RPMI7951 (cell line): ENCODE measurements around the gene ROBO1. TPM values are rescaled to one million over a fixed set of nuclear protein-coding genes. Genes with fewer than 3 reads are reported as not detected.

ENCODE experiments used
- DNase-seq: peaks from one replicate; pipeline ENCODE4 v3.0.0-alpha.2; 2012; ENCODE audit warnings: low read depth
- total RNA-seq: library from RNA; depleted of rRNA; stranded (reverse); fragments of >200 nt; shearing (Covaris generic); gene quantifications from 2 replicates; pipeline ENCODE4 v1.2.3, GENCODE V29; 2014

Gene ROBO1
- total RNA-seq, 1 experiment from 2014 or later = 40.0 TPM

DNA sequence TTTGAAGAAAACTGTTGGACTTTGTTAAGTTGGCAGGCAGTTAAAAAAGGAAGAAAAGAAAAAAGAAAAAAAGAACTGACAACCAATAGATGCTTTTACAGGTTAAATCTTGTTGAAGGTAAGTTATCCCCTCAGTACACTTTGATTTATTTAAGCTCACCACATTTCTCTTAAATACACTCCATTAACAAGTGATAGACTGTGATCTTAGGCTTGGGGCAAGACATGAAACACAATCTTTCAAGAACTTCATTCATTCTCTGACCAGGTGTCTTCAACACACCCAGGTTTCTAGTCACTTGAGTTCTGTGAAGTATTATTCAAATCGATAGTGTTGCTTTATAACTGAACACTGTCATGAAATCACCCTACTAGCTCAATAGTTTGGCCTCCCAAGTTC lies 751.9 kb downstream of the ROBO1 start:
- DNase-seq = no peak

DNA sequence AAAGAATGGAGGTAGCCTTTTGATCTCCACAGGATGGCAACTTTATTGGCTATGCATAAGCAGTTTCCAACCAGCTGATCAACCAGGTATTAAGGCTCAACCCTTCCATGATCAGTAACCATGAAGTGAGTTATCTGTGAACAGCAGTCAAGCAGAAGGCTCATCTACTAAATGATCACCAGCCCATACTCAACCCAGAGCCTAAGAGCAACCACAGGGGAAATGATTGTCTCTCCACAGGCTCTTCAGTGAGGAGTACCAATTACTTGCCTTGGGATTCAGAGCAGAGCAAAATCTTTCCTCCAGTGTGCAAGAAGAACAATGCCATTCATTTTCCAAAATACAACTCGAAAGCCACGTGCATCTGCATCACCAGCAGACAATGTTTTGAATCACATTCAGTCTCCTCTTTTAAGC lies 754.8 kb downstream of the ROBO1 start:
- DNase-seq = no peak

DNA sequence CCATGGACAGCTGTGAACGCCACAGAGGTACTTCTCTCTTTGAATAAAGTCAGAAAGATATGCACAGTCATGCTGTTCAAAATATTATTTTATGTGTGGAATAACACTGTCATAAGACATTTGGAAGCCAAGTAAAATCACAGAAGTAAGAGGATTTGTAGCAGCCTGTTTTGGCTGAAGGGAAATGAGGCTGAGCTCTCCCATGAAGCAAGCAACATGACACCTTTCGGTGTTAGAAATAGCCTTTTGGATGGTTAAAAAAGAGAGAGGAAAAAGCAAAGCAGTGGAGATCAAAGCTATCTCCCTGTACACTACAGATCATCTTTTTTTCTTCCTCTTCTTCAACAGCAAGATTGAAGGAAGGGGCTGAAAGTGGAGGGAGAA lies 755.3 kb downstream of the ROBO1 start:
- no peak for DNase-seq

DNA sequence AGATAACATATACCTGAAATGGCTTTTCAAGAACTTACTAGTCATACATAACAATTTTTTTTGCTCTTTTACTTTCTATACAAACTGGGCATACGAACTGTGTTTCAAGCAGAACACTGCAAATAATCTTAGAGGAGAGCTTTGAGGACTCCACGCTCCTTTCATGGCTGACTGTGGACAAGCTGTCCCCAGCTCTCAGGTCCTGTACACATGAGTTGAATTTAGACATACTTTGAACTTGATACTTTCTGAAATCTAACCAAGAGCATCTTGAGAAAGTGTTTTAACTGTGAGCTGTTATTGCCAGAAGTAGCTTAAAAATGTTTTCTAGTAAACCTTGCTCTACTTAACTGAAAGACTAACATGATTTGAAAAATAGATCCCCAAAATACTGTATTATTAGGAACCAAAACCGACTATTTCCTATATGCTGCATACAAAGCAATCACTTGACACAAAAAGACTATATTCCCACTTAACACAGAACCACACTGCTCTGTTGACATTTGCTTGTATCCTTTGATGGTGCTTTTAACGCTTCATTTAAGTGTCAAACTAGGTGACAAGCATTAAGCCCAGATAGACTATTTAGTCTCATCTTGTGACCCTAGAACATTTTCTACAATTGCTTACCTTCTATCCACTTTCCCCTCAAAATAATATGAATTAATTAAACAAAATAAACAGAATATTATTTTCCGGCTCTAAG lies 755.8 kb downstream of the ROBO1 start:
- DNase-seq = no peak

DNA sequence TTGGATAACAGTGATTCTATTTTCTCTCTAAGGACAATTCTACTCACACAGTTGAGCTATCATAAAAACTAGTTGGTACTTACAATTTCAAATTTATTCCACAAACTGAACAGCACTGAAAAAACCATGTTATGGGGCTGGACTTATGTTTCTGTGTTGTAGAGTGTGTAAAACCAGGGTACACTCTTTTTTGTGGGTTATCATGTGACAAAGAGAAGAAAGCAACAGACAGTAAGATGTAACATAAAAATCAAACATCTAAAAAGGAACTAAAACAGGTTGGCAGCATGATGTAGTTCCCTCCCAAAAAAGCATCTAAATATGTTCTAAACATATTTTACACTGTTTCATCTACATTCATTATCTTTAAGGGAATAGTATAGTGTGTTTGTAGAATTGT lies 757.9 kb downstream of the ROBO1 start:
- no peak for DNase-seq

DNA sequence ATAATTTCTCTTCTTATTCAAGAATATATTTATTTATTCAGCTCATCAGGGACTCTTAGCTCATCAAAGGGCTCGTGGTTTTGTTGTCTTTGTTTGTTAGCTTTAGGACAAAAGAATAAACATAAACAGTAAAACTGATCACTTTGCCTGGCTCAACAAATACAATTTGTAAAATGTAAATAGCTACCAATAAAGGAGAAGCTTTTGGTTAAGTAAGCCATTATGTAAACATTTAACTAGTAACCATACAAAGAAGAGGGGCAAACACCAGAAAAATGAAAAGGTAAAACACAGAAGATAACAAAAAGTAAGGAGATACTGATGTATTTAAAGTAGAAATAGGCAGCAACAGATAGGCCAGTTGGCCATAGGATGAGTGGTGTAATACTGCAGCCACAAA lies 761.7 kb downstream of the ROBO1 start:
- DNase-seq = no peak

DNA sequence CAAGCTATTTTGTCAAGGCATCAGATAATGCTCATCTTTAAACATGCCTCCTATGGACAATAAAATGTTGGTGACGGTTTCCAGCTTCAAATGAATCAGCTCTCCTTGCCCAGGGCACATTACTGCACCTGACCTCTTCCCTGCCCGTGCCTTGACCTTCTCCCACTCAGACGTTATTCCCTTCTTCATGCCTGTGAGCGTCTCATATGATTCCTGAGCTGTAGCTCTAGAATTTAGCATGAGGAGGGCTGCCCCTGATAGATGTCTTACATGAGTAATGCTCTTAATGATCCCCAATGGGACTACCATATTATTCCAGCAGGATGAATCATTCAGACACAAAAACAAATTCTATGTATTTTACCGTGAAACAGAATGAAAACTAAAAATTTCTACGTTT lies 762.7 kb downstream of the ROBO1 start:
- DNase-seq = peak; percentile 86

DNA sequence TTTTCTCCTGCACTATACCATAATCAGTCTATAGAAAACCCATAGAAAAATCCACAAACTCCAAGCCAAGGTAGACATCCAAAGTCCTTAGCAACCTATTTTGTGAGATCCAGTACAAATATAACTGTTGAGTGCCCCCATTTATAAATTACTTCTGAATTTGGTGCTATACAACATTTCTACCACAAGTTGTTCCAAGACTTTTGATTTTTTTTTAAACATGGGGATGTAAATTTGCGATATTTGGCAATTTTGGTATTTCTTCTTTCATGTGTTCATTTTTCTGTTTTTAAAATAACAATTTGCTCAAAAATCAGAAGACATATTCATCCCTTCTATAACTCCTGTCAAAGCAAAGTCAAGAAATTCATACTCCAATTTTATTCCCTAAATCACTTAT lies 763.8 kb downstream of the ROBO1 start:
- DNase-seq = no peak

DNA sequence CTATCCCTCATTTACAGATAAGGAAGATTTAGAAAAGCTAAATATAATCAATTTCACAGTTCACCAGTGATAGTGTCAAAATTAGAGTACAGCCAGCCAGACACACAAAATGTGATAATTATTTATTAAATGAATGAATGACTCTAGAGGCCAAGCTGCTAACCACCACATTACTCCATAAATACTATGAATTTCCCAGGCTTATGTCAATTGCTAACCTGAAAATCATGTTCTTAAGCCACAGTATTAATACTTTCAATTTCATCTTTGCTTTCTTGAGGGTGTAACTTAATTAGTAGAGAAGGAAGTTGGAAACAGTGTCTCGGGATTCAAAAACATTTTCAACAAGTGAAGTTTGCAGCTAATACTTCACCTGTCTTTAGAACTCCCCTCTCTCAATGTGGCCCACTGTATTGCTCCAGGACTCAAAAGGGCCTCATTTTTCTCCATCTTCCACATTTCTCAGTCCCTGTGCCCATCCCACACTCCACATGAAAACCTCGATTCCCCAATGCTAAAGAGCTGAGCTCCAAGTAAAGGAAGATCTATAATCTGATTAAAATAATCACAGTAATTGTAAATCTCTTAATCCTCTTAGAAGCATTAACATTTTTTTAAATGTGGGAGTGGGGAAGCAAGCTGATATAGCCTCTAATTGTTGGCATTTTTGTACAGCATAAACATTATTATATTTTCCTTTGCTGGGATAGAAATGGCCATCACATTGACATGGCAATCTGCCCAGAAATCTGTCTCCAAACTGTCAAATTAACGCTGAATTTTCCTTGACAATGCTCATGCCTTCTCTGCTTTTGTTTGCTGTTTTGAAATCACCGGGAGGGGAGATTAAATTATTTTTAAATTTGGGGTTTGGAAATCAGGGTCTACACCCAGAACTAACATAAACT lies 765.1 kb downstream of the ROBO1 start:
- DNase-seq = no peak

DNA sequence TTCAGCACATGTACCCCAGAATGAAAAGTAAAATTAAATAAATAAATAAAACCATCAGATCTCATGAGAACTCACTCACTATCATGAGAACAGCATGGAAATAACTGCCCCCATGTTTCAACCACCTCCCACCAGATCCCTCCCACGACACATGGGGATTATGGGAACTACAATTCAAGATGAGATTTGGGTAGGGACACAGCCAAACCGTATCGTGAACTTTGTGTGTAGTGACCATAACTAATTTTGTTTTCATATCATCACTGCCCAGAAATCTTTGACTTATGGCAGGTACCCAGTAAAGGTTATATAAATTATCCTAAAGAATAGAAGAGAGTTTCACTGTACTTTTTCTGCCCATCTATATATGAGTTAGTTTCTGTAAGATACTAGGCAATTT lies 766.5 kb downstream of the ROBO1 start:
- no peak for DNase-seq

DNA sequence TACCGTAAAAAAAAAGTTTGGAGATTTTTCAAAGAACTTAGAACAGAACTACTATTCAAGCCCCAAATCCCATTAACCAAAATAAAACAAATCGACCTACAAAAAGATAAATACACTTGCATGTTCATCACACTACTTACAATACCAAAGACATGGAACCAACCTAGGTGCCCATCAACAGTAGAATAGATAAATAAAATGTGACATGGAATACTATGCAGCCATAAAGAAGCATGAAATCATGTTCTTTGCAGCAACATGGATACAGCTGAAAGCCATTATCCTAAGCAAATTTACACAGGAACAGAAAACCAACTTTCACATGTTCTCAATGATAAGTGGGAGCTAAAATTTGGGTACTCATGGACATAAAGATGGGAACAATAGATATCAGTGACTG lies 768.7 kb downstream of the ROBO1 start:
- DNase-seq = no peak

DNA sequence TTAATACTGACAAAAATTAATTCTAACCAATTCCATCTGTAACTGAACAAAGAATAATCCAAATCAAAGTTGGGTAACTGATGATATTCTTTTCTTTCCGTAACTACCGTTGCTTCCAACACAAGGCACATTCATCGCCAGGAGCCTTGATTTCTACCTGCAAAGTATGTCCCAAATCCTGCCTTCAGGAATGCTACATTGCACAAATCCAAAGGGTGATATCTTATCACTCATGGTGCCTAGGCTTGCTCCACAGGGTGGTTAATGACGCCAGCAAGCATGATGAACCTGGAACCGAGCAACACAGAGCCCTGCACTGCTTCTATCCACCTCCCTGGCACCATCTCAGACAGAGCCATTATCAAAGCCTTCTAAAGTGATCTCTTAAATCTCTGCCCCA lies 772.7 kb downstream of the ROBO1 start:
- DNase-seq = no peak

DNA sequence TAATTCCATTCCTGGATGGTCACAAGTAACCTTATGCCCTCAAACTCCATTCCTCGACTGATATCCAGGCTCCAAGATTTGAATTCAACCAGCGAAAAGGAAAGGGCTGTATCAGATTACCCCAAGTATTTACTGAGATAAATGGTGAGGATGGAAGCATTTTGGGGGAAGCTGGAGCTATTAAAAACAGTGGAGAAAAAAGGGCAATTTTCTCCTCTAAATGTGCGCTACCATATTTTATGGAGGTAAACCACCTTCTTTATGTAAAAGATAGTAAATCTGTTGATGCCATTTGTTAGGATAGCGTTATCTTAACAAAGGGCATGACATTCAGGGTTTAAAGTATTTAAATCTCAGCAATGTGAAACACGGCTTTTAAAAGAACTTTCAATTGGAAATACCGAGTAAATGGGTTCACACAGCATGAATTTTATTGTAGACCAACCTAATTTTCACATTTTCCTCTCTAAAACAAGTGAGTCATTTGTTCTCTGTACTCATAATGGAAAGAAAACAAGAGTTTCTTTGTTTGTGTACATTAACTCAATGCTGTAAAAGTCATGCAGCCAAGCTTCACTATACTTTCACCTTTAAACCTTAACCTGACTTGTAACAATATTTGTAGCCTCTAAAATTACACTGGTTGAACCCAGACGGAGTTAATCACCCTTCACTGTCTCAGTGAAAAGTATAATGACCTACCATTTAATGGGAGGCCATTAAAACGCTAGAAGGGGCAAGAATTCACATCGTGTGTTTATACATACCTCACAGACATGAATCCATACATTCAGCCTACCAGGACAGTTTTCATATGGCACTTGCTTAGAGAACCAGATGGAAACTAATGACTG lies 773.4 kb downstream of the ROBO1 start:
- DNase-seq = peak; percentile 48

DNA sequence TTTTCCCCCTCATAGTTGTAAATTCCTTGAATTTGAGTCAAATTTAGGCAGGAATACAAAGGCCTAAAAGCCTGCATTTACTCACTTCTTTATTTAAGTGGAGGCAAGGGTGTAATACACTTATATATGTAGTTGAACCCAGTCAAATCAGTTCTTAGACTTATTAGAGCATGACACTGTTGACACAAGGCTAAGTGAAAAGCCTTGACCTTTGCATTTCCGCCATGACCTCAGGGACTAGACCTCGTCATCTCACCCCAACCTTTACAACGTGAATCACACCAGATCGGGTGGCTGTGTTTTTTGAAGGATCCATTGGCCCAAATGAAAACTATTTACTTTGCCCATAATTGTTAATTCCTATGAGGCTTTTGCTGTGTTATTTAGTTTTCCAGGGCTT lies 774.4 kb downstream of the ROBO1 start:
- DNase-seq = no peak

DNA sequence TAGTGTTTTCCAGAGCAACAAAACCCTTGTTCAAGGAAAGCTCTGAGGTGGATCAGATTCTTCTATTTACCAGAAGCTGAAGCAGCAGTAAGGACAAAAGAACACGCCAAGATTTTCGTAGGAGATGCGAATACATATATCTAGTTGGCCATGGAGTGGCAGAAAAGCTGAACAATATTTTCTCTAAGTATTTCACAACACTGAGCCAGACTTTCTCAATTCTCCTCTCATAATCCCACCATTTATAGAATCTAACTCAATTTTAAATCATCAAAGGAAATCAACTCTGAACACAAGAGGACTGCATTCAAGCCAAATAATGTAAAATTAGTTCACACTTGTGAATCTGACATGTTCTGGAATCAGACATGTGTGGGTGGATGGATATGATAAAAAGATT lies 775.0 kb downstream of the ROBO1 start:
- DNase-seq = no peak

DNA sequence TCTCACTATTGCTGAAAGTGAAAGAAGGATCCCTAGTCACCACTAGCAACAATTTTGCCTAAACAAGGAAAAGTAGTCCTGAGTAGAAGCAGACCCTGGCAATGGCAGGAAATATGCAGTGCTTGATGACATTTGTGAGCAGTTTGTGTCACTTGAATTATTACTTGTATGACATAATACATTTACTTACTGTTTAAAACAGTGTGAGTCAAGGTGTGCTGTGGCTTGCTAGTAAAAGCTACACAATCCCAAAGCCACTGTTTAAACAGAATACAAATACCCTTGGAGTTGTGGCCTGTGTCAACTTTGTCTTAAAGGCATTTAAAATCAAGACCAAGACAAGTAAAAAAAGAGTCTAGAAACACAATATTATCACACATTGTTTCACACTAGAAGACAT lies 775.4 kb downstream of the ROBO1 start:
- no peak for DNase-seq

DNA sequence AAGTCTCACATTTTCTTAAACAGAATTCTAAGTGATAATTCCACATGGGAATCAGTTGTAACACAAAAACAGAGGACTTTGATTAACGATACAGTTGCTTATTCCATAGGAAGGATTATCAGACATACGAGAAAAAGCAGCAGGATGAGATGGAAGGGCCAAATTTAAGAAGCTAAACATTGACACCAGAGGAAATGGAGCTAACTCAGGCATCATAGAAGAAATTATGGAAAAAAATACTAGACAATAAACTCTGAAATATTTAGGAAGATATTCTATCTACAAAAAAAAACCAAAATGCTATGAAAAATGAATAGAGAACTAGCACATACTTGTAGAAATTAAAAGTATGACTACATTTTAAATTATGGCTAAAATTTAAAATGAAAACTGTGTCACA lies 776.1 kb downstream of the ROBO1 start:
- DNase-seq = no peak

DNA sequence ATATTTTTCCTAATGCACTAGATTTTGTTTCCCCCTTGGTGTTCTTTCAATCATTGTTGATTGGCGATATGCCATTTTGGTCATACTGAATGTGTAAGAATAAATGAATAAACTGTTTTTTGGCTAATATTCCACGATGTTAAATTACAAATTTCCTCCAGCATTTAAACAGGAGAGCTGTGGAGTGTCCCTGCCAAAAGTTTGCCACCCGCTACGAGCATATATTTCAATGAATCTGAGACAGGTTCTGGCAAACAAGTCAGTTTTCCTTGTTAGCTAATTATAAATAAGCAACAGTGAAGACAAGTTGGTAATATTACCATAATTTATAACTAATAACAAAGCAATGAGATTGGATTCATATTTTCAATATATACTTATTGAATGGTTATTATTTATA lies 777.6 kb downstream of the ROBO1 start:
- no peak for DNase-seq

DNA sequence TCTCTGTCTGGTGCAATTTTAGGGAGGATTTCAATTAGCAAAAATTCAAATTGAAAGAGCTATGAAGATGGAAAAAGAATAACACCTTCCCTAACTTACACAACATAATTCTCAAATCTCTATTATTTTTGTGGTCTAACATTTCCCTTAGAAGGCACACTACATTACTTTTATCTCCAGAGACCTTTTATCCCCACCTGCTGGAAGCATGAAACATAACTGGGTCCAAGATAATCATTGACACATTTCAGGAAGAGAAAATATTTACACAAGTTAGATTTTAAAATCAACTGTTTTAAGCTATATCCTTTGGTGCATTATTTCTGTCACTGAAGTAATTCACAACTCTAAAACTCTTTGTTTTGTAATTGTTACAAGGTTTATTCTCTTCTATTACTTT lies 779.5 kb downstream of the ROBO1 start:
- peak; percentile 28 for DNase-seq

DNA sequence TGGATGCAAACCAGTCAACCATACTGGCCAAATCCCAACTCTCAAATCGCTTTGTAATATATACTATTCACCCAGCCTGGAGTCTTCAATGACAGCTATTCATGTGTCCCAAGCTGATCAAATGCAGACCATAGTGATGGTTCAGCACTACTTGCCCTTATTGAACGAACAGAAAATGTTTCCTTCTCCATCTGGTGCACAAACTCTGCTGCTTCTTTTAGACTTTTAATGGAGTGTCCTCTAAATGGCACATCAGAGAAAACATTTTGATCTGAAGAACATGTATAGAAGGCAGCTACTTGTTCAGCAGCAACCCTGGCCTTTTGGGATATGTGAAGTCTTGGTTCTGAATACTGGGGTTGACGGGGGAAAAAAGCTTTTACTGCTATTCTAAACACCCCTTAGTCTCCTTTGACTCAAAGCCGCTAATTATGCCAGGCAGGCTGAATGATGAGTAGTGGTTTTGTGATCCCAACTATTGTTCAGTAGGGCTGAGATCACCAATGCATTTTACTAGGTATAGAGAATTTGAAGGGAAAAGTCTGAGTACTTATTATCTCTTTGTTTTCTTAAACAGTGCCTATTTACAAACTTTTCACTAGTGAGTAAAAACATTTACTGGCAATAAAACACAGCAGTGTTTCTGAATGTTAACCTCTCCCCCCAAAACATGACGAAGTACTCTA lies 781.2 kb downstream of the ROBO1 start:
- no peak for DNase-seq

DNA sequence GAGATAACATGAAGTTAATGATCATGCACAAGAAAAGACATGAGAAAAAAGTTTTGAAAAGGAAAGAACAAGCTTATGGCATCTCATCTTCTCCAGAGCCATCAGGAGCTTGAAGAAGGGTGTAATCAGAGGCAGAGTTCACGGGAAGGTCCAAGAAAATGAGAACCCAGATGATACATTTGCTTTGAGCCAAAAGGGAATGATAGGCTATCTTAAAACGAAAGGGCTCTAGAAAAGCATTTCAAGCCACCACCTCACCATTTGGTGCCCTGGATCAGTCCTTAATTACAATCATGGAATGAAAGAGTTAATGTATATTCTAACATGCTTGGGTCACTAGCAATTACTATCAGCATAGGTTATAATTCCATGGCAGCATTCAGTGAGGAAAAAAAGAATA lies 781.8 kb downstream of the ROBO1 start:
- no peak for DNase-seq

DNA sequence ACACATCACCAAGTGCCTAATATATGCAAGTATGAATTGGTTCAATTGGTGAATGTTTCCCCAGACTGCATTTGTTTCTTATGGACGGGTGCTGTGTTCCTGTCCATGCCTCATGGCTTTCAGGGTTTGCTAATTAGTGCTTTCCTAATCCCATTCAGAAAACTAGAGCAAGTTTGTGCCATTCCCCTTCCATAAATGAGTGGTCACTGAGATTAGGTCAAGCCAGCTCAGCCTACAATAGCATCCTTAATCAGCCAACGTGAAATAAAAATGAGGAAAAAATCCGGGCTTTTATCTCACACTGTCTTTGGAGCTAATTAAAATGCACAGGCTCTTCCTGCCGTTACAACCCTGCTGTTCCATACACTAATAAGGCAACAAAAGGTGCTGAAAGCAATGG lies 788.8 kb downstream of the ROBO1 start:
- no peak for DNase-seq
